Tibial nerve (tissue), 4 donors: ENCODE data around the gene ZFP69. TPM values are rescaled to one million over a fixed set of nuclear protein-coding genes. Genes with fewer than 3 reads are reported as not detected.

Experiments used
- DNase-seq, 2 donors: peaks; one replicate each; pipeline ENCODE4 v3.0.0-alpha.2; 2019; ENCODE audit warnings: low spot score in 2 of 2
- H3K27ac ChIP-seq, 4 donors: fragments of 200-600 bp; sonication (generic) in 3 of 4; one replicate each; pipeline ENCODE4 v1.5.1; 2017 to 2019; ENCODE audit warnings: mild to moderate bottlenecking in 1 of 4
- H3K27me3 ChIP-seq, 2 donors: fragments of 200-600 bp; sonication (generic) in 1 of 2; one replicate each; pipeline versions ENCODE4 v1.5.1 to v1.6.0; 2017 to 2019
- H3K36me3 ChIP-seq, 3 donors: fragments of 200-600 bp; sonication (generic); one replicate each; pipeline ENCODE4 v1.5.1; 2018 to 2019
- H3K4me1 ChIP-seq, 4 donors: fragments of 200-600 bp; sonication (generic) in 3 of 4; one replicate each; pipeline ENCODE4 v1.5.1; 2017 to 2019
- H3K4me3 ChIP-seq, 4 donors: fragments of 200-600 bp; sonication (generic) in 3 of 4; one replicate each; pipeline ENCODE4 v1.5.1; 2017 to 2019; ENCODE audit warnings: mild to moderate bottlenecking in 1 of 4, moderate library complexity in 1 of 4
- H3K9me3 ChIP-seq, 4 donors: fragments of 200-600 bp; sonication (generic) in 3 of 4; one replicate each; pipeline ENCODE4 v1.5.1; 2017 to 2019
- EP300 ChIP-seq, 2 donors: sonication (generic); formaldehyde crosslinking; IDR thresholded peaks; one replicate each; pipeline ENCODE4 v1.6.1; 2017; ENCODE audit warnings: antibody characterized with exemption in 2 of 2, mild to moderate bottlenecking in 1 of 2
- POLR2A ChIP-seq, 2 donors: fragments of 450-650 bp; IDR thresholded peaks; one replicate each; pipeline ENCODE4 v1.6.1; 2017; ENCODE audit warnings: antibody characterized with exemption in 2 of 2, mild to moderate bottlenecking in 2 of 2, moderate library complexity in 2 of 2
- WGBS, 2 donors: methylation state at CpG; one replicate each; pipeline ENCODE4 v1.1.5; 2018; 5-methylcytosine and 5-hydroxymethylcytosine counted together
- total RNA-seq, 4 donors: library from RNA; depleted of rRNA; stranded (reverse); fragments of >200 nt; gene quantifications; one replicate each; pipeline ENCODE4 v1.1.0, GENCODE V29; 2016
- TF ChIP-seq, protein P1 (sequence below), 5 experiments: fragments of 200-600 bp in 3 of 5; fragments of 450-650 bp in 2 of 5; sonication (generic) in 3 of 5; IDR thresholded peaks; one replicate each; pipeline ENCODE4 v1.5.1; 2016 to 2019; ENCODE audit warnings: antibody characterized with exemption in 5 of 5, mild to moderate bottlenecking in 3 of 5, moderate library complexity in 2 of 5

Gene ZFP69
- total RNA-seq, 4 donors from 2014 or later, result 1.7 to 7.6 (median 3.4) TPM

DNA sequence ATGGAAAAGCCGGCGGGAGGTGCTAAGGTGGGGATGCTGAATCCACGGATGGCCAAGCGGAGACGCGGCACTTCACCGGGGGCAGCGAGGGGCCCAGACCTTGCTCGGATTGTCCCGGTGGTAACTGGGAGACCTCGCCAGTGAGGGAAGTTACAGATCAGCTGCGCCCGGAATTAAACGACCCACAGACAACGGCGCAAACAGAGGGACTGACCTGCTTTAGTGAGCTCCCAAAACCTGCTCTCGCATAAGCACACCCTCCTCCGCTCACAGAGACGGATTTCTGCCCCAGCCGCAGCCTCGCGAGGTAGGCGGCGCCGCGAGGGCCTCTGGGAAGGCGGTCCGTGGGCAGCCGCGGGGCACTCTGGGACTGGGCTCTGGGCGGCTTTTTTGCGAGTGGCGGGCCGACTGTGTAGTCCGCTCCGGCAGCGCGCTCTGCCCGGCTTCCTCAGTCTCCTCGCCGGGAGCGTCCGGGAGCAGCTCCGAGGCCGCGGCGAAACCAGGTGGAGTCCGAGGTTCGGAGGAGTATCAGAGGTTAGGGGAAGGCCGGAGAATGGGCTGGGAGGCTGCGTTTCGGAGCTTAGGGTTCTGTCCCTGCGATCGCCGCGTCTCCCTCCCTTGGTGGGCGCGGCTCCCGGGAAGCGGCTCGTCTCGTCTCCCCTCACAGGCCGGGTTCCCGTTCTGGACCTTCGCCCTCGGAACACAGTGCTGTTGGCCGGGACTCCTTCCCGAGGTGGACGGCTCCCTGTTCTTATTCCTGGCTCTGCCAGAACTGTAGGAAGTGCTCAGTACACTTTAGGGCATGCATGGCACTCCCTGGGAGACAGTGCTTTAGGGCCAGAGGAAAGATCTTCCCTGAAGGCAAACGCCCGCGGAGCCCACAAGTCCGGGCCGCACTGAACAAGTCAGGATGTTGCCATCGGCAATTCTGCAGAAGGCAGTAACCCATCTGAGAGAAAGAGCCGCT is 31.6 kb downstream of the ZFP69 start, which contains the start of gene EXO5:
Gene EXO5 (plus strand): TSS at position 393 of the 967 bp plus-strand sequence. CDS start 5,778 bp downstream, outside the sequence.
- DNase-seq, result peak; percentile 50 to 57
- Histone ChIP-seq H3K27ac (peak within 1 kb of the TSS in 3 of 4 donors; percentile 67 to 78 (median 77)), H3K36me3 (peaks cover 0 to 44% (median 0%) of the 10 kb centered on the region in 3 donors), H3K27me3 (no peaks in the 10 kb centered on the region), H3K4me1 (peaks cover 0 to 14% (median 0%) of the 10 kb centered on the region in 4 donors), H3K9me3 (peaks cover 0 to 59% (median 2%) of the 10 kb centered on the region in 4 donors), H3K4me3 (peak within 1 kb of the TSS; percentile 60 to 91 (median 72))
- TF ChIP-seq EP300 (IDR thresholded peaks at IDR 0.05) (peak; percentile 33 to 69), POLR2A (IDR thresholded peaks at IDR 0.05) (peak in 1 of 2 donors; percentile 31)
- TF ChIP-seq, protein P1, sequence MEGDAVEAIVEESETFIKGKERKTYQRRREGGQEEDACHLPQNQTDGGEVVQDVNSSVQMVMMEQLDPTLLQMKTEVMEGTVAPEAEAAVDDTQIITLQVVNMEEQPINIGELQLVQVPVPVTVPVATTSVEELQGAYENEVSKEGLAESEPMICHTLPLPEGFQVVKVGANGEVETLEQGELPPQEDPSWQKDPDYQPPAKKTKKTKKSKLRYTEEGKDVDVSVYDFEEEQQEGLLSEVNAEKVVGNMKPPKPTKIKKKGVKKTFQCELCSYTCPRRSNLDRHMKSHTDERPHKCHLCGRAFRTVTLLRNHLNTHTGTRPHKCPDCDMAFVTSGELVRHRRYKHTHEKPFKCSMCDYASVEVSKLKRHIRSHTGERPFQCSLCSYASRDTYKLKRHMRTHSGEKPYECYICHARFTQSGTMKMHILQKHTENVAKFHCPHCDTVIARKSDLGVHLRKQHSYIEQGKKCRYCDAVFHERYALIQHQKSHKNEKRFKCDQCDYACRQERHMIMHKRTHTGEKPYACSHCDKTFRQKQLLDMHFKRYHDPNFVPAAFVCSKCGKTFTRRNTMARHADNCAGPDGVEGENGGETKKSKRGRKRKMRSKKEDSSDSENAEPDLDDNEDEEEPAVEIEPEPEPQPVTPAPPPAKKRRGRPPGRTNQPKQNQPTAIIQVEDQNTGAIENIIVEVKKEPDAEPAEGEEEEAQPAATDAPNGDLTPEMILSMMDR (IDR thresholded peaks at IDR 0.05), result no peak
- 0 to 1% methylated on average over 36 to 46 of the region's 76 CpGs for WGBS, 2 donors

DNA sequence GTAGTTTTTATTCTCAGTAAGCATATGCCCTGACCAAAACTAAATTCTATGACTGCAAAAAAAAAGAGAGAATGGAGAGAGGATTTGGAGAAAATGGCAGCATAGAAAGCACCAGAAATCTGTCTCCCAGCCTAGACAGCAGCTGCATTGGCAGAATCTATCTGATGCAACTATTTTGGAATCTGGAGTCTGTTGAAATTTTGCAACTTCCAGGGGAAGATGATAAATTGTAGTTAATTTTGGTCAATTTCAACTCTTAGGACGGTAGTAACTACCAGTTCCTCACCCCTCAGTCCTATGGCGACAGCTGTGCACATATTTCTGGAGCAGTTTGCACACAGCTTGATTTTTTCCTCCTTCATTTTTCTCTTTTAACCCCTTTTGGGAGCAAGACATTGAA is 42.4 kb downstream of the ZFP69 start:
- H3K27me3 ChIP-seq, result no peaks in the 10 kb centered on the region
- 82 to 89% methylated on average over 2 of the region's 2 CpGs for WGBS, 2 donors
- no peak for DNase-seq
- no peak overlapping the region for H3K27ac ChIP-seq
- H3K36me3 ChIP-seq, result peaks cover 0 to 19% (median 0%) of the 10 kb centered on the region in 3 donors
- H3K4me3 ChIP-seq, result no peak overlapping the region
- H3K4me1 ChIP-seq, result no peaks in the 10 kb centered on the region
- no peak for TF ChIP-seq POLR2A (IDR thresholded peaks at IDR 0.05)
- no peak for TF ChIP-seq EP300 (IDR thresholded peaks at IDR 0.05)
- TF ChIP-seq, protein P1 (IDR thresholded peaks at IDR 0.05), result no peak
- peaks cover 0 to 85% (median 12%) of the 10 kb centered on the region in 4 donors for H3K9me3 ChIP-seq

DNA sequence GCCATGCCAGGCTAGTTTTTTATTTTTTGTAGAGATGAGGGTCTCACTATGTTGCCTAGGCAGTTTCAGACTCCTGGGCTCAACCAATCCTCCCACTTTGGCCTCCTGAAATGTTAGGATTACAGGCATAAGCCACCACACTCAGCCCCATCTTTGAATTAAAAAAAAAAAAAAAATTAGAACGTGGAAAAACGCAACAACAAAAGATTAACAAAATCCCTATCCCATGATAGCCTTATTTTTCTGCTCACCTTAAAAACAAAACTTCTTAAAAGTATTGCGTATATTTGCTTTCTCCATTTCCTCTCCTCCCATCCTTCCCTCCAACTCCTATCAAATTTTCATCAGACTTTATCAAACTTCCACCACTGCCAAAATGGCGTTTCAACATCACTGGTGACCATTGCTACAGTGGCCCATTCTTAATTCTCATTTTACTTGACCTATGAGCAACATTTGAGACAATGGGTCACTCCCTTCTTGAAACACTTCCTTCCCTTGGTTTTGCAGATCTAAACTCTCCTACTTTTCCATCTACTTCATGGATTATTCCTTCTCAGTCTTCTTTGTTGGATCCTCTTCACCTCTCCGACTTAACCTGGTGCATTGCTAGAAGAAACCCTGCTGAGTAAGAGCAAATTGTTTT is 53.8 kb downstream of the ZFP69 start:
- Histone ChIP-seq H3K27me3 (no peaks in the 10 kb centered on the region), H3K27ac (peak overlapping the region; percentile 69 to 92 (median 79)), H3K4me1 (peaks cover 0 to 23% (median 9%) of the 10 kb centered on the region in 4 donors), H3K36me3 (peaks cover 0 to 16% (median 0%) of the 10 kb centered on the region in 3 donors), H3K9me3 (peaks cover 0 to 6% (median 0%) of the 10 kb centered on the region in 4 donors), H3K4me3 (peak overlapping the region; percentile 52 to 79 (median 64))
- DNase-seq, result no peak
- TF ChIP-seq, protein P1 (IDR thresholded peaks at IDR 0.05), result no peak
- TF ChIP-seq POLR2A (IDR thresholded peaks at IDR 0.05) (no peak), EP300 (IDR thresholded peaks at IDR 0.05) (no peak)
- 21 to 33% methylated on average over 5 of the region's 5 CpGs for WGBS, 2 donors

DNA sequence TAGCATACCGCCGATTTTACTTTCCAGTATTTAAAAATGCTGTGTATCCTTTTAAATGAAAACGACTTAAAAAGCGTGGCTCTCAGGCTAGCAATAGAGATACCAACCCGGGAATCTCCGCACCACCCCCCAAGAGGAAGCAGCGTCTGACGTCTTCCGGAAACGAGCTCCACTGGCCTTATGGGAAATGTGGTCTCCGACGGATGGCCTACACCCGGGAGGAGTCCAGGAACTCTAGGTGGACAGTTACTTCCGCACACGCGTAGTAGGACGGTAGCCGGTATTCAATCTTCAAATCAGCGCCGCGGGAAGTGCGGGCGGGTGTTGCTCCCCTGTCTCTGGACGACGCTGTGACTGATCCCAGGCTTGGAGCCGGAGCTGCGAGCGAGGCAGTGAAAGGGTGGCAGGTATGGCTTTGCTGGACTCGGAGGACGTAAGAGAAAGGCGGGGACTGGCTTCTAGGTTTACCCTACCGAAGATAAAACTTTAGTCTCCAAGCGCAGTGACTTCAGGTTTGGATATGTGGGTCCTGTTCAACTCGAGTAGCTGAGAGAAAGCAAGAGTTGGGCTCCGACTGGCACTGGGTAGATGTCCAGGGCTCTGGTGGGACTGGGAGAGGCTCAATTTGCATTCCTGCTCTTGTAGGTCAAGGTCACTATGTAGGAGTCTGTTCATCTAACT is 54.4 kb downstream of the ZFP69 start, which contains the start of gene ZNF684:
Gene ZNF684 (plus strand): TSS at position 257 of the 681 bp plus-strand sequence. CDS start 1,530 bp downstream, outside the sequence.
- Histone ChIP-seq H3K9me3 (no peaks in the 10 kb centered on the region), H3K4me3 (peak within 1 kb of the TSS; percentile 52 to 79 (median 64)), H3K27me3 (no peaks in the 10 kb centered on the region), H3K27ac (peak within 1 kb of the TSS; percentile 69 to 92 (median 79)), H3K36me3 (peaks cover 0 to 18% (median 0%) of the 10 kb centered on the region in 3 donors), H3K4me1 (peaks cover 0 to 23% (median 9%) of the 10 kb centered on the region in 4 donors)
- peak; percentile 60 to 70 for DNase-seq
- WGBS, 2 donors, result 1% methylated on average over 27 to 35 of the region's 35 CpGs
- TF ChIP-seq, protein P1 (IDR thresholded peaks at IDR 0.05), result no peak
- peak; percentile 46 to 83 for TF ChIP-seq EP300 (IDR thresholded peaks at IDR 0.05)
- TF ChIP-seq POLR2A (IDR thresholded peaks at IDR 0.05), result peak in 1 of 2 donors; percentile 31
